PC-3 (cell line): ENCODE measurements around the gene ATAD3A.
"Not testable (repeated sequence)": the region's sequence is repeated elsewhere in the genome, so short reads cannot be mapped to it uniquely, and the experiment has no call there.

Experiments used
- CTCF ChIP-seq: fragments of 300-600 bp; sonication (generic); conservative IDR thresholded peaks from 2 replicates; pipeline ENCODE4 v1.5.1; 2017; ENCODE audit warnings: antibody characterized with exemption, low read depth, mild to moderate bottlenecking, low read length
- EZH2 ChIP-seq: fragments of 300-600 bp; sonication (generic); IDR thresholded peaks from one replicate; pipeline ENCODE4 v1.6.1; 2017; ENCODE audit warnings: antibody characterized with exemption, mild to moderate bottlenecking, low read length; ENCODE audit not compliant: unreplicated experiment

- peak; percentile 37 for TF ChIP-seq CTCF
- not testable (repeated sequence) for TF ChIP-seq EZH2
Measured at GRCh38 chr1:1505366-1505798, 6.6 kb upstream of the ATAD3A start.
